Activated naive CD8-positive, alpha-beta T cell treated with anti-CD3 and anti-CD28 coated beads, Interleukin-2, amount 50 U/mL, for 16 hours (primary cell): ENCODE results near the gene NOM1.

Experiments used
- DNase-seq: peaks from one replicate; pipeline ENCODE4 v3.0.0-alpha.2; 2020; ENCODE audit warnings: low read depth, low spot score

NOM1 gene

DNA sequence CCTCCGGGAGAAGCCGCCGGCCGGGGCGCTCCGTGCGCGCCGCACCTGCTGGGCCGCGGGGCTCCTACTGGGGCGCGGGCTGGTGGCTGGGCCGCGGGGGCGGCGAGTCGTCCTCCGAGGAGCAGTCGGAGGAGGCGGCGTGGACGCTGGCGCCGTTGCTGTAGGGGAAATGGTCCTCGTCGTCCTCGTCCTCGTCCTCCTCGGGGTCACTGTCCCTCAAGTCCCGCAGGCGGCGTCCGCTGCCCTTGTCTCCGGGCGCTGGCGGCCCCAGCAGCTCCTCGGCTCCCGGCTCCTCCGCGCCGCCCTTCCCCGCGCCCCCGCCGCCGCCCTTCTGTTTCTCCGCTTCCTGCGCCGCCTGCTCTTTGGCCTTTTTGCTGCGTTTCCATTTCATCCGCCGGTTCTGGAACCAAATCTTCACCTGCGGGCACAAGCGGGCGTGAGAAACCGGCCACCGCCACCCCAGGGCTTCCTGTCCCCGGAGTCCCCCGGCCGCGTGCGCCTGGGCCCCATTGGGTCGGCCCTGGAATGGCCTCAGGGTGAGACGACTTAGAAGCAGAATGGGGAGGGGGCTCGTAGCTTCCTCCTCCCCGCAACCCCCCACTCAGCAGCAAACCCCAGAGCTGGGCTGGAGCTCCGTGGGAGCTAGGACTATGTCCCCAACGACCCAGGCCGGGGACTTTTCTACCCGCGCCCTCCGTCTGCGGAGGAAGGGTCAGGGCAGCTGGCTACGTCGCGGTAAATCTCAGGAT is 56.1 kb downstream of the NOM1 start:
- no peak for DNase-seq

DNA sequence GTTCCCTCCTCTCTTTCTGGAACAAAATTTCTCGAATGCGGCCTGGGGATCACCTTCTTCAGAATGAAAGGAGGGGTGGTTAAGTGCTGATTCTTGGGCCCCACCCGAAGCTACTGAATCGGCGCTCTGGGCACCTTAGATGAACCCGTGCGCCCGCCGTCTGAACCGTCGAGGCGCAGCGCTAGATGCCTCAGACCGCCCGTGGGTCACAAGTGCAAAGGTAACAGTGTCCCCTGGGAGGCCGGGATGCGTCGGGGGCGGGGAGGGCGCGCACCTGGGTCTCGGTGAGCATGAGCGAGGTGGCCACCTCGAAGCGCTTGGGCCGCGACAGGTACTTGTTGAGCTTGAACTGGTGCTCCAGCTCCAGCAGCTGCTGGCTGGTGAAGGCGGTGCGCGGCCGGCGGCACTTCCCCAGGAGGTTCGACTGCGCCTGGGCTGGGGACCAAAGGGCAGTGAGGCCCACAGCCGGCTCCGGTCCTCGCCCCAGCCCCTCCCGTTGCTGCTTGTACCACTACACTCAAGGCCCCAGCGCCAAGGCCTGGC is 56.8 kb downstream of the NOM1 start:
- DNase-seq: no peak

DNA sequence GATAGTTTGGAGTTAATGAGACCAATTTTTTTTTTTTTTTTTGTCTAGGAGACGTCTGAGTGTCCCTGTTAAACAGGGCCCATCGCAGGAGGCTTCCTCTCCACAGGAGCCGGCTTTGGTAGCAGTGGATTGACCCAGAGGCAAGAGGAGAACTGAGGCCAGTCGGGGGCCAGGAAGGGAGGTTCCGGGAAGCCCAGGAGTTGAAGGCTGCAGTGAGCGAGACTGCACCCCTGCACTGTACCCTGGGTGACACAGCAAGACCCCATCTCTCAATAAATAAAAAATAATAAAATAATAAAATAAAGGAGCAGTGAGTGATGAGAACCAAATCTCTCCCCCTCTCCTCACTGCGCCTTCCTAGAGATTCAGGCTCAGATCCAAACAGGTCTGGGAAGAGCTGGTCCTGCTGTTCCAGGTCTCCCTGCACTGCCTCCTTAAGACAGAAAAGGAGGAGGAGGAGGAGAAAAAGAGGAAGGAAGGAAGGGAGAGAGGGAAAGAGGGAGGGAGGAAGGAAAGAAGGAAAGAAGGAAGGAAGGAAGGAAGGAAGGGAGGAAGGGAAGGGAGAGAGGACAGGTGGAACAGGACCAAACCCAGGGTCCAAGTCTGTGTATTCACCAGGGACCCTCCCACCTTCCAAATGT is 57.4 kb downstream of the NOM1 start:
- DNase-seq: no peak

DNA sequence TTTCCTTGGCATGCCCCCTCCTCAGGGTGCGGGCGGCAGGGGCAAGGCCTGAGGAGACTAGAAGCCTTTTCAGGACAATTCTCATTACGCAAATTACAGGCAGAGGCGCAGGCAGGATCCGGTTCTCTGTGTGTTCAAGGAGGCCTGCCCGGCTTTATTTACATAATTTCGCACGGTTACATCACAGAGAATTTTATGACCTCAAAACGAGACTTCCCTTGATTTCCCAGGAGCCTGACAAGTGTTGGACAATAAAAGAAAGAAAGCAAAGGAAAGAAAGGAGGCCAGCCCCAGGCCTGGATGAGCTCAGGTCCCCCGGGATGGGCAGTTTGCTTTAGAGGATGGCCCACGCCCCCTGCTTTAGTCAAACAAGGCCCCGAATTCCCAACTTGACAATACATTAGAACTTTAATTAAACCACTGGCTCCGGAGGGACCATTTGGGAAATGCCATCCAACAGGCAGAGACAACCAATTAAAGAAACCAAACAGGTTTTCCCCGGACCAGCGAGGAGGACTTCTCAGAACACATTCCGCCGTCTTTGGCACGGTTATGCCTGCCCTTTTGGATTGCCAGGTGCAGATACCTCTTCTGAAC is 58.1 kb downstream of the NOM1 start:
- no peak for DNase-seq

DNA sequence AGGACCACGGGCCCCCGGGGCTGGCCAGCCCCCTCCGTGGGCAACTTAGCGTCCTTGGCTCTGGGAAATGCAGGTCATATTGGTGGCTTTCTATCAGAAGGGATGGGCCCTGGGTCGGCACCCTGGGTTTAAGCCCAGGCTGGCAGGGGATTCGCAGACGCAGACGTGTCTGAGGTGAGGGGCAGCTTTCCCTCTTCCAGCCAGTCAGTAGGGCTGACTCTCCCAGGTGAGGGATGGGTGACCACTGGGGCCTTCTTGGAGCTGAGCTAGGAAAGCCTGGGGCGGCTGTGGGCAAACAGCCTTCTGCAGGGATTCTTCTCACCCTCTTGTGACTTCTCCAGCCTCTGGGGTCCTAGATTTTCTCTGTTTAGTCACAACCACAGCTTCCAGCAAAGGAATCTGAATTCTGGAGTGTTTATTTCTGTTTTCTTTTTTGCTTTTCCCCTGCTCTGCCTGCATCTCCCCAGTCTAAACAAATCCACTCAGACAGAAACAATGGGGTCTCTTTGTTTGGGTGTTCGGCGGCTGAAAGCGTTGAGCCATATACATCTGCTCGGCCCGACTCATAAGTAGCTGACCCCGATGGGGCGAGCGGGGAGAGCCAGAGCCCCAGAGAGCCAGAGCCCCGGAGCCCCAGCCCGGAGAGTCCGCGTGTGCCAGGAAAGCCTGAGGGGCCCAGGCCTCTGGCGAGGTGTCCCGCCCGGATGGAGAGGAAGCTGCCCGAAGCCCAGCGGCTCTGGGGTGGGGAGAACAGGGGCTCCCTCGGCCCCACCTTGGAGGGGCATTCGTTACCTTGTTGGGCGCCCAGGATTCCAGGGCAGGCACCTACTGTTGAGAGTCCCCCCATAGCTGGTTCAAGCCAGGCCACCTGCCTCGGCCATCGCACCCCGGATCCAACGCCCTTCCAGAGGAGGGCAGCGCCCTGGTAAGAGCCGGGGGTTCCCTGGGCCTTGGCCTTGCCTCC is 59.0 kb downstream of the NOM1 start:
- DNase-seq: no peak

DNA sequence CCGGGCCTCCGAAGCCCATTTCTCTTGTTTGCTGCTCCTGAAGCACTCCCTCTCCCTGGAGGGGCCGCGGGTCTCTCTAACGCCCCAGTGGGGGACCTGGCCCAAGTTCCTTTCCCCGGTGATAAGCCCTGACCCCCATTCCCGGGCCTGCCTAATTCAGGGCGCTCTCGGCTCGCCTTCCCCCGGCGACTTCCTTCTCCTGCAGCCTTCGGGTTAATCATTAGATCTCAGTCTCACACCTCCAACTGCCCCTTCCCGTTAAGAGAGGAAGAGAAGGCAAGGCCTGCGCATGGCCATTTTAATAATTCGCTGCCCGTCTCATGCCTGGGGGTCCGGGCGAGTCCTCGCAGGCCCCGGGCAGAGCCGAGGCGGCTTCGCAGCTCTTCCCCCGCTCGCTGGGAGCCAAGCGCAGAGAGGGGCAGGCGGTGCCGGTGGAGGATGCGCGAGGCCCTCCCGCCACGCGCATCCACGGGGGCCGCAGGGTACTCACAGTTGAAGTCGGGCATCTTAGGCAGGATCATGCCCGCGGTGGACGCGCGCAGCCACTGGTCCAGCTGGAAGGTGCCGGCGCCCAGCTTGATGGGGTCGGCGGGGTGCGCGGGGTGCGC is 59.8 kb downstream of the NOM1 start:
- no peak for DNase-seq

DNA sequence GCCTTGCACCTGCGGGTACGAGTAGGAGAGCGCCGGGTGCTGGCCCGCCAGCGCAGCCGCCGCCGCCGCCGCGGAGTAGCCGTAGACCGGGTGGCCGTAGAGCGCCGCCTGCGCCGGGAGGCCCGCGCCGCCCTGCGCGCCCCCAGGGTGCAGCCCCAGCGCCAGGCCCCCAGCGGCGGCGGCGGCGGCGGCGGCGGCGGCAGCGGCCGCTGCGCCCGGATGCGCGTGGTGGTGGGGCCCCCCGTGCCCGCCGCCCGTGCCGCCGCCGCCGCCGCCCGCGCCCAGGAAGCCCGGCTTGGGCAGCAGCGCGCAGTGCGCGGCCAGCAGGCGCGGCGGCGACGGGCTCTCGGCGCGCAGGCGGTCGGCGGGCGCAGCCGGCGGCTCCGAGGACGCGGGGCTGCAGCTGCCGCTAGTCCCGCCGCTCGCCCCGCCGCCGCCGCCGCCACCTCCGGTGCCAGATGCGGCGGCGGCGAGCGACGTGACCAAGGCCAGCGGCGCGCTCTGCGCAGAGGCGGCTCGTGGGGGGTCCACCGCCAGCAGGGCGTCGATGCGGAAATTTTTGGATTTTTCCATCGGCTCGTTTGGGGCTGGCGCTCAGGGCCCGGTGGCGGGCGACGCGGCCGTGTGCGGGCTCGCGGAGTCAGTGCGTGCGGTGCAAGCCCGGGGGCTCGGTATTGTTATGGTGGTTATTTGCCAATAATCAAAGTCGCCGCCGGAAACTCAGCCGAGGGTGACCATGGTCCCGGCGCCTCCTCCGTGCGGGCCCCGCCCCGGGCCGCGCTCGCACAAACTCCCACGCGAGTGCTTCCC is 60.5 kb downstream of the NOM1 start:
- DNase-seq: no peak

DNA sequence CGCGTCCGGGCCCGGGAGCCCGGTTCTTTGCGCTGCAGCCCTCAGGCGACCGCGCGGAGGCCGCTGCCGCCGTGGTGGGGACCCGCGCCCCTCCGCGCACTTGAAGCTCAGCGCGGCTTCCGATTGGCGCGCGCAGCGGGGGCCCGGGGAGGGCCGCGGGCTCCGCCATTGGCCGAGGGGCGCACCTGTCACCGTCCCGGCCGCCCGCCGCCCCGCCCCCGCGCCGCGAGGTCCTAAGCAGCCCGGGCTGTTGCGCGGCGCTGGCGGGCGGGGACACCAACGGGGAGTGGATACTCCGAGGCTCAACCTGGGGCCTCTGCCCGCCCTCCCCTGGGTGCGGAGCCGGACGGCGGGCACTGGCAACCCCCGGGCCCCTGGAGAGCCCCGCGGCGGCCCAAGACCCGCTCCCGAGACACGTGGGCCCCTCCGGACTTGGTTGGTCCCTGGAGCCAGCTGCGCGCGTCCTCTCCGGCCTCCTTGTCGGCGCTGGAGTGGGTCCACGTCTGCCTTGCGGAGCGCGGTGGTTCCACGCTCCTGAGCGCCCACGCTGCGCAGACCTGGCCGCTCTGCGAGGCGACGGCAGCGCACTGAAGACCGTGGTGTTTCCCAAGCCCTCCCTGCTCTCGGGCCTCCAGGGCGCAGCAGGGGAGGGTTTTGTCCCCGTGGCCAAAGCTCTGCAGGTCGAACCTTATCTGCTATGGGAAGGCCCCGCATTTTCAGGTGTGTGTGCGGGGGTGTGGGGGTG is 61.2 kb downstream of the NOM1 start, which contains the start of gene MNX1:
Gene MNX1, minus strand, starts transcription at position 76 of the 745 bp plus-strand sequence. CDS start 313 bp downstream, outside the sequence.
- no peak for DNase-seq

DNA sequence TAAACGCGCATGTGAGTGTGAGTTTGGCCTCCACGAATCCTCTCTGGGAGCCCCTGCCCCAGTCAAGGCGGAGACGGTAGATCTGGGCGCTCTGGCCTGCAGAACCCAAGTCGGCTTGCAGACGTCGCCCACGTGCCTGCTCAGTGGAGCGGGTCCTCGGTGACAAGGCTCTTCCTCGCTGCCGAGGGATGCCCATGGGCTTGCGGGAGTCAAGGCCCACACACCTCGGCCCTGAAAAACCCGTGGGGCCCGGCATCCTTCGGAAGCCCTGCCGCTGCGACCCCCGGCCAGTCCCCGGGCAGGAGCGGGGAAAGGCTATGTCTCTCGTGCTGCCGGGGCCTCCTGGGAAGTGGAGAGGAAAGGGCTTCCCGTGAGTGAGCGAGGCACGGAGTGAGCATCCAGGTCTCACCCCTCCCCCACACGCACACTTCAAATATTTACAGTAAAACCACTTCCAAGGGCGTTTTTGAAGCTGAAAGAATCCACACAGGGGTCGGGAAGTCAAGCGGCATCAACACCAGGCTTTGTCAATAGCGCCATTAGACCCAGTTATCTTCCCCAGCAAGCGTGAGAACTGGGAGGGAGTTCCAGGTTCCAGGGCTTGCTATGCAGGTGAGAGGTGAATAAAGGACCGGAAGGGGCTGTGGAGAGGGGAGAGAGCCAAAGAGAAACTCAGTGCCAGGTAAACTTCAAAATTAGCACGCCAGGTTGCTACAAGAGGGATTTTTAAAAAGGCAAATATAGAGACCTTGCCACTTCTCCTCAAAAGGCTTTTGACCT is 62.0 kb downstream of the NOM1 start:
- no peak for DNase-seq

DNA sequence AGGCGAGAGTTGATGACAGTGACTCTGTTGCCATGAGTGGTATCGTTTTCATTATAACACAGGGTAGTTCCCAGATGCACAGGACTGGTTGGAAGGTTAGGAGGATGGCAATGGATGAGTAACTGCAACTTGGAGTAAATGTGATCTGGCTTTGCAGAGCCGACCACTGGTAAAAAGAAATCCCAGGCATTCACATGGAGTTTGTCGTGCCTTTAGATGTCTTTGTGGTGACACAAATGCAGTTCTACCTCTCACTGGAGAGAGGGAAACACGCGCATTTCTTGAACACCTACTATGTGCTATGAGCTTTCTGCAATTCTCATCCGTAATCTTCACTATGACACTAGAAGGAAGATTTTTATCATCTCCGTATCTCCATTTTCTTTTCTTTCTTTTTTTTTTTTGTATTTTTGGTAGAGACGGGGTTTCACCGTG is 62.6 kb downstream of the NOM1 start:
- DNase-seq: no peak

DNA sequence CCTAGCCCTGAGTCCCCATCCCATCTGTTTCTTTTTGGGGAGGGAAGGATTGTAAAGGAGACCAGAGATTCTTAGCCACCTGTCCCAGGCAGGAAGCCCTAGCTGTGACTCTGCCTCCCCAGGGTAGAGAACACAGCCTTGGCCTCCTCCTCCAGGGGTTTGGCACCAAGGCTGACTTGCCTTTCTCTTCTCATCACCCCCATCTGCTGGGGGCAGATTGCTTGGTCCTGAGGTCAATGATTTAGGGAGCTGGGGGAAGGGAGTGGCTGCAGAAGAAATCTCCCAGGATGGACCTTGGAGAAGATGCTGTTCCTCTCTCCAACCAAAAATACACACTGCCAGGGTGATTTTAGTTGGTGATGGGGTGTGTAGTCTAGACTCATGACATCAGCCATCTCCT is 63.6 kb downstream of the NOM1 start:
- no peak for DNase-seq

DNA sequence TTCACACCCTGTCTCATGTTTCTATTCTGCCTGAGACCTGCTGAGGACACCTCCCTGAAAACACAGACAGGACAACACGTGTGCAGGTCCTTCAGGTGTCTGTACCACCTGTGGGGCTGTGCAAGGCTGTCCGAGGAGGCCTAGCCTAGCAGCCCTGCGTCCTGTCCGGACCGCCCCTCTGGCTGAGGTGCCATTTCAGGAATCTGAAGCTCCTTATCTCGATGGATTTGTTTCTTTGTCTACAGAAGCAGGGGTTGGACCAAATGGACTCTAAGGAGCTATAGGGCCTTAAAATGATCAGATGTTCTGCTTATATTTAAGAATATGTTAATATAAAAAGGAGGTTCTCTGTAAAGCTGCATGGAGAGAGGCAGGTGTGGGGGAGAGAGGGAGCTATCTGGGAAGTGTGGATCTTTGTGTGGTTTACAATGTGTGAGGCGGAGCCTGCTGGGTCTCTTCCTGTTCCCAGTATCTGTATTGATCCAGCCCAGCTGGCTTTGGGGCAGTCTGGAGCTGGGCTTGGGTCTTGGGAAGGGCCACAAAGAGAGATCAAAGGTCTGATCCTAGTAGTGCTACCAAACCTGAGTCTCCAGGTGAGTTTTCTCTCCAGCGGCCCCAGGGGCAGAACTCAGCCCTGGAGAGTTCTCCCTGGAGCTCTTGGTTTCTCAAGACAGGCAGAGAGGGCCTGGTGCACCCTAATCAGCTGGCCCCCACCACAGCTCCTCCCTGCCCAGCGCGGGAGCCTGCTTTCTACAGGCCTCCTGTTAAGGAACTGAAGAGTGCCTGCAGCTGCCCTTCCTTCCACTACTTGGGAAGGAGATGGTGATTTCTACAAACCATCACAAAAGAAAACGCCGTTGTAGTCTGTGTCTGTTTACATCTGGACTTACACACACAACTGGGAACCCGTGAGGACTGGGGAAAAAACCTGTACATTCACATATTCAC is 64.4 kb downstream of the NOM1 start:
- DNase-seq: no peak

DNA sequence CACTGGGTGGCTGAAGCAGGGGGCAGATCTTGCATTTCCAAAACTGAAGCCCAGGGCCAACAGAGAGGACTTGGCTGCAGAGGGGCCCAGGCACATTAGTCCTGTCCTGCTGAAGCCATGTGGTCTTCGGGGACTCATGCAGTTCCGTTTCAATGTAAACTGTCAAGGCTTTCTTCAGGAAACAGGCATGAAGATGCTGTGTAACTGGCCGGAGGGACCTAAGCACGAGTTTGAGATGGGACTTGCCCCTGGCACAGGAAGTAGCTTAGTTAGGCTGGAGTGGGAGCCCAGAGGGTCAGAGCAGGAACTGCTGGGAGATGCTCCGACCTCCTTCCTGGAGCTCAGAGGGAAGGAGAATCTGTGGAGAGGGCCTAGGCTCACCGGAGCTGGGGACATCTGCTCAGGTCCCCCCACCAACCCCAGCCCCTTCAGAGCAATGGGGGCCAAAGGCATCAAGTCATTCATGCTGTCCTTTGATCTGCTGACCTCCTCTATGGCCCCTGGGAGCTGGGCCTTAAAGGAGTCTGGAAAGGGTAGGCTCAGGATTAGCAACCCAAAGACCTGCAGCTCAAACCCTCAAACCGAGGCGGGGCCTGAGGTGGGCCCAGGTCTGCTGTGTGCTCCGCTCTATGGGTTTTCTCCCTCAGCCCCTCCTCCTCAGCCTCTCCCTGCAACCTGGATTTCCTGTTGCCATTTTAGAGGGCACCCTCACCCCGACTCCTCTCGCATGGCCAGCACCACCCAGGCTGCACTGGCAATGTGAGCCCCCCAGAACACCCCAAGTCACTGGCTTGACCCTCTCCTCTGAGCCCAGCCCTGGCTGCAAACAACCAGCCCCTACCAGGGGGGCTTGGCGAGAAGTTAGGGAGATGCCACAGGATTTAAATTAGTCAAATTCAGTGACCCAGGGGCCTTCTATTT is 65.4 kb downstream of the NOM1 start:
- no peak for DNase-seq

DNA sequence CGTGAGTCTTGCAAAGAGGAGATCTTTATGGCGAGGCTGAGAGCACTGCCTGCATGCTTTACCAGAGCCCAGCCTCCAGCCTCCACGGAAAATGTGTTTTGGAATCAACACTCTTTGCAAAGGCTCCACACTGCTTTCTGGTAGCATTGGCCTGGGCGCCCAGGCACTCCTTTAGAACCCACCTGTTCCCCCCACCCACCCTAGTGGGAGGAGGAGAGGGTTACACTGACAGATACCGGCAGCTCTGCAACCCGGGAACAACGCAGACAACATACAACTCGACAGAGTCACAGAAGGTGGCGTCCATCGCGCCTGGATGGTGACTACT is 66.5 kb downstream of the NOM1 start:
- no peak for DNase-seq

DNA sequence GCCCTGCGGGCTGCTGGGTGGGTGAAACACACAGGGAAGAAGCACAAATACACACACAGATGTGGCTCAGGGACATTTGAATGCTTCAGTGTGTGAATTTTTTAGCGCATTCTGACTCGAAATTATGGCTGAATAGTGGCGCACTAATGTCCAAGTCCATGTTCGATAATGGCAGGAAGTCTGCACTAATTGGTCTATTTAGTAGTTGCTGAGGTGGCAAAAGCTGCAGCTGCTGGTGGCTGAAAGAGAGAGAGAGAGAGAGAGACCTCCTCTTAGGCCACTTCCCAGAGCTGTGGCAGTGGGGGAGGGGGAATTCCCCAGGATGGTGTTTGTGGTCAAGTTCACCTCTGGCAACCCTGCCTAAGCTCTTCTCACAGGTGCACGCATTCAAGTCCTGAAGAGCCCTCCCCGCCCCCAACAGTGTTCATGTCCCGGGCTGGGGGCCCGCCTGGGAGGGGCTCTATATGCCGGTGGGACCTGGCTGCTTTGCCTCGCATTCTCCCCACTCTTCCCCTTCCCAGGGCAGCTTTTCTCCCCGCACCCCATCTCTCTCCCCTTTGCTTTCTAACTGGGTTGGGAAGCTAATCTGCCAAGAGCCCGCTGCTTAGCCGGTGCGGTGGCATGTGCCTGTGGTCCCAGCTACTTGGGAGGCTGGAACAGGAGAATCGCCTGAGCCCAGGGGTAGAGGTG is 67.0 kb downstream of the NOM1 start:
- no peak for DNase-seq

DNA sequence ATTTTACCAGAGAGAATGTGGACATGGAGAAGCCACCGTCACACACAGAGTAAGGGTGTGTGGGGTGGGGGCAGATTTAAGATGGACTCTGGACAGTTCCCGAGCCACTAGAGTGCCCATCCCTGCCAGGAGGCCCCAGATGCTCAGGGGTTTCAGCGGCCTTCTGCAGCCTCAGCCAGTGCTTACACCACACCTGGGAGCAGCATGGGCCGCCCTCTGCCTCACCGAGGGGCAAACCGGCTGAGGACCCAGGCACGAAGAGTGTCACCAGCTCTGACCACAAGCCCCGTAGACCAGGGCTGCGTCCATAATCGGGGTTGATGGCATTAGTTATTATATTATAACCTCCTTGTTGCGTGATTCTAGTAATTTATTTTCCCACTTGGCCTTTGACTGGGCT is 67.6 kb downstream of the NOM1 start:
- no peak for DNase-seq
